Measurements from ENCODE around the gene CASP14. TPM values are rescaled to one million over a fixed set of nuclear protein-coding genes. Genes with fewer than 3 reads are reported as not detected.

Gene CASP14
- polyA plus RNA-seq, 3 donors from 2014 or later = not detected

Other genes starting within 250 kb of the CASP14 start
- gene OR7A5, start 214.3 kb upstream of the CASP14 start, polyA plus RNA-seq = not detected
- gene OR7C1, start 214.3 kb upstream of the CASP14 start, polyA plus RNA-seq = not detected
- gene OR7A10, start 200.6 kb upstream of the CASP14 start, polyA plus RNA-seq = not detected
- gene OR7A17, start 163.3 kb upstream of the CASP14 start, polyA plus RNA-seq = not detected
- not detected for gene OR7C2, start 108.0 kb upstream of the CASP14 start, polyA plus RNA-seq
- not detected for gene SLC1A6, start 69.6 kb upstream of the CASP14 start, polyA plus RNA-seq
- not detected for gene OR1I1, start 32.7 kb downstream of the CASP14 start, polyA plus RNA-seq
- not detected for gene SYDE1, start 57.9 kb downstream of the CASP14 start, polyA plus RNA-seq
- gene NOTCH3, start 151.5 kb downstream of the CASP14 start, polyA plus RNA-seq = not detected
- not detected for gene EPHX3, start 183.0 kb downstream of the CASP14 start, polyA plus RNA-seq

All from immature natural killer cell (primary cell).